ENCODE data around the gene TLE5.
A peak's percentile ranks its signal among the peaks of the same experiment; 100 is the strongest.

TLE5 gene

GRCh38 chr19:3059653-3060052, 2.6 kb downstream of the TLE5 start:
- no peaks in the 10 kb centered on the region for H3K9me3 ChIP-seq (ENCODE audit: control insufficient read depth in 2 of 2, low read length in 2 of 2)
- H3K4me1 ChIP-seq (ENCODE audit: control insufficient read depth, insufficient read depth, low read length), result peaks cover 50% of the 10 kb centered on the region
- peak overlapping the region in 1 of 2 donors; percentile 22 for H3K4me3 ChIP-seq (ENCODE audit: low read length in 2 of 2)
- H3K27ac ChIP-seq (ENCODE audit: low read length), result peak overlapping the region; percentile 37
- peaks cover 17 to 26% of the 10 kb centered on the region in 2 donors for H3K36me3 ChIP-seq (ENCODE audit: control insufficient read depth in 2 of 2, insufficient read depth in 2 of 2, low read length in 2 of 2)
- H3K27me3 ChIP-seq (ENCODE audit: control insufficient read depth in 1 of 2, insufficient read depth in 2 of 2, low read length in 2 of 2), result no peaks in the 10 kb centered on the region
- no peak overlapping the region for H3K9ac ChIP-seq (ENCODE audit: low read length in 2 of 2)

GRCh38 chr19:3058821-3059314, 3.4 kb downstream of the TLE5 start:
- no peaks in the 10 kb centered on the region for H3K9me3 ChIP-seq (ENCODE audit: control insufficient read depth in 2 of 2, low read length in 2 of 2)
- H3K27me3 ChIP-seq (ENCODE audit: control insufficient read depth in 1 of 2, insufficient read depth in 2 of 2, low read length in 2 of 2), result no peaks in the 10 kb centered on the region
- peaks cover 50% of the 10 kb centered on the region for H3K4me1 ChIP-seq (ENCODE audit: control insufficient read depth, insufficient read depth, low read length)
- no peak overlapping the region for H3K9ac ChIP-seq (ENCODE audit: low read length in 2 of 2)
- no peak overlapping the region for H3K4me3 ChIP-seq (ENCODE audit: low read length in 2 of 2)
- H3K27ac ChIP-seq (ENCODE audit: low read length), result peak overlapping the region; percentile 88
- H3K36me3 ChIP-seq (ENCODE audit: control insufficient read depth in 2 of 2, insufficient read depth in 2 of 2, low read length in 2 of 2), result peaks cover 17 to 30% of the 10 kb centered on the region in 2 donors

GRCh38 chr19:3058009-3058820, 4.1 kb downstream of the TLE5 start:
- Histone ChIP-seq H3K9ac (ENCODE audit: low read length in 2 of 2) (peak overlapping the region; percentile 37 to 64), H3K27ac (ENCODE audit: low read length) (peak overlapping the region; percentile 88)

GRCh38 chr19:3057275-3057714, 5.0 kb downstream of the TLE5 start:
- Histone ChIP-seq H3K9ac (ENCODE audit: low read length in 2 of 2) (peak overlapping the region; percentile 37 to 64), H3K9me3 (ENCODE audit: control insufficient read depth in 2 of 2, low read length in 2 of 2) (no peaks in the 10 kb centered on the region), H3K27me3 (ENCODE audit: control insufficient read depth in 1 of 2, insufficient read depth in 2 of 2, low read length in 2 of 2) (no peaks in the 10 kb centered on the region), H3K36me3 (ENCODE audit: control insufficient read depth in 2 of 2, insufficient read depth in 2 of 2, low read length in 2 of 2) (peaks cover 22 to 34% of the 10 kb centered on the region in 2 donors), H3K4me3 (ENCODE audit: low read length in 2 of 2) (peak overlapping the region; percentile 42 to 47), H3K27ac (ENCODE audit: low read length) (peak overlapping the region; percentile 88), H3K4me1 (ENCODE audit: control insufficient read depth, insufficient read depth, low read length) (peaks cover 42% of the 10 kb centered on the region)

More at GRCh38 chr19:3058009-3058820, 4.1 kb downstream of the TLE5 start:
- peaks cover 48% of the 10 kb centered on the region for H3K4me1 ChIP-seq (ENCODE audit: control insufficient read depth, insufficient read depth, low read length)
- no peaks in the 10 kb centered on the region for H3K27me3 ChIP-seq (ENCODE audit: control insufficient read depth in 1 of 2, insufficient read depth in 2 of 2, low read length in 2 of 2)
- H3K36me3 ChIP-seq (ENCODE audit: control insufficient read depth in 2 of 2, insufficient read depth in 2 of 2, low read length in 2 of 2), result peaks cover 22 to 34% of the 10 kb centered on the region in 2 donors
- H3K4me3 ChIP-seq (ENCODE audit: low read length in 2 of 2), result peak overlapping the region in 1 of 2 donors; percentile 47
- no peaks in the 10 kb centered on the region for H3K9me3 ChIP-seq (ENCODE audit: control insufficient read depth in 2 of 2, low read length in 2 of 2)

DNA sequence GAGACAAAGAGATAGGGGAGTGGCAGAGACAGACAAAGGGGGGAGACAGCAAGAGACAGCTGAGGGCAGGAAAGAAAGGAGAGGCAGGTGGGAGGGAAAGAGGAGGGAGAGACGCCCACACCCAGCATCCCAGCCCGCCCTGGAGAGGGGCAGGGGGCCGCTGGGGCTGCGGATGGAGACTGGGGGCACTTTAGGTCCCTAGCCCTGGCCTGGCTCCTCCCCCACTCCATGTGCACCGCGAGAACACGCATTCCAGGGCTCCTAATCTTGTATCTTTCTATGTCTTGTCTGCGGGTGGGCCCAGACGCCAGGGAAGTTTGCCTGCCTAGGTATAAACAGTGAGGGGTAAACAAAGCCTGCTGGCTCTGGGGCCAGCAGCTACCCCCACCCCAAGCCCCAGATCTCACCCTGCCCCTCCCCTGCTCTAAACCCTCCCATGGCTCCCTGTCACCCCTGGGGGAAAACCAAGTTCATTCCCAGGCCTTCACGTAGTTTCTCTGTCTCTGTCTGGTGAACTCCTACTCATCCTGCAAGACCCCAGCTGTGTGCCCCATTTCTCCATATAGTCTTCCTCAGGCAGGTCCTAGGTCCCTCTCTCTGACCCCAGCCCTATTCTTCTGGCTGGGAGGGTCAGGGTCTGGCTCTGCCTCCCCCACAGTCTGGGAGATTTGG, 5.7 kb downstream of the TLE5 start:
- peak overlapping the region; percentile 88 for H3K27ac ChIP-seq (ENCODE audit: low read length)
- H3K9me3 ChIP-seq (ENCODE audit: control insufficient read depth in 2 of 2, low read length in 2 of 2), result no peaks in the 10 kb centered on the region
- peak overlapping the region in 1 of 2 donors; percentile 25 for H3K9ac ChIP-seq (ENCODE audit: low read length in 2 of 2)
- peaks cover 22 to 34% of the 10 kb centered on the region in 2 donors for H3K36me3 ChIP-seq (ENCODE audit: control insufficient read depth in 2 of 2, insufficient read depth in 2 of 2, low read length in 2 of 2)
- H3K4me3 ChIP-seq (ENCODE audit: low read length in 2 of 2), result peak overlapping the region; percentile 42 to 47
- no peaks in the 10 kb centered on the region for H3K27me3 ChIP-seq (ENCODE audit: control insufficient read depth in 1 of 2, insufficient read depth in 2 of 2, low read length in 2 of 2)
- peaks cover 42% of the 10 kb centered on the region for H3K4me1 ChIP-seq (ENCODE audit: control insufficient read depth, insufficient read depth, low read length)

- no peaks in the 10 kb centered on the region for H3K9me3 ChIP-seq (ENCODE audit: control insufficient read depth in 2 of 2, low read length in 2 of 2)
- peak overlapping the region; percentile 88 for H3K27ac ChIP-seq (ENCODE audit: low read length)
- no peaks in the 10 kb centered on the region for H3K27me3 ChIP-seq (ENCODE audit: control insufficient read depth in 1 of 2, insufficient read depth in 2 of 2, low read length in 2 of 2)
- H3K4me1 ChIP-seq (ENCODE audit: control insufficient read depth, insufficient read depth, low read length), result peaks cover 42% of the 10 kb centered on the region
- H3K36me3 ChIP-seq (ENCODE audit: control insufficient read depth in 2 of 2, insufficient read depth in 2 of 2, low read length in 2 of 2), result peaks cover 22 to 34% of the 10 kb centered on the region in 2 donors
- no peak overlapping the region for H3K9ac ChIP-seq (ENCODE audit: low read length in 2 of 2)
- no peak overlapping the region for H3K4me3 ChIP-seq (ENCODE audit: low read length in 2 of 2)
Observed at GRCh38 chr19:3055741-3056416, 6.4 kb downstream of the TLE5 start.

- Histone ChIP-seq H3K4me3 (ENCODE audit: low read length in 2 of 2) (no peak overlapping the region), H3K9me3 (ENCODE audit: control insufficient read depth in 2 of 2, low read length in 2 of 2) (no peaks in the 10 kb centered on the region), H3K27me3 (ENCODE audit: control insufficient read depth in 1 of 2, insufficient read depth in 2 of 2, low read length in 2 of 2) (no peaks in the 10 kb centered on the region), H3K4me1 (ENCODE audit: control insufficient read depth, insufficient read depth, low read length) (peaks cover 38% of the 10 kb centered on the region), H3K27ac (ENCODE audit: low read length) (peak overlapping the region; percentile 88), H3K9ac (ENCODE audit: low read length in 2 of 2) (no peak overlapping the region), H3K36me3 (ENCODE audit: control insufficient read depth in 2 of 2, insufficient read depth in 2 of 2, low read length in 2 of 2) (peaks cover 22 to 34% of the 10 kb centered on the region in 2 donors)
Observed at GRCh38 chr19:3054972-3055740, 7.1 kb downstream of the TLE5 start.

DNA sequence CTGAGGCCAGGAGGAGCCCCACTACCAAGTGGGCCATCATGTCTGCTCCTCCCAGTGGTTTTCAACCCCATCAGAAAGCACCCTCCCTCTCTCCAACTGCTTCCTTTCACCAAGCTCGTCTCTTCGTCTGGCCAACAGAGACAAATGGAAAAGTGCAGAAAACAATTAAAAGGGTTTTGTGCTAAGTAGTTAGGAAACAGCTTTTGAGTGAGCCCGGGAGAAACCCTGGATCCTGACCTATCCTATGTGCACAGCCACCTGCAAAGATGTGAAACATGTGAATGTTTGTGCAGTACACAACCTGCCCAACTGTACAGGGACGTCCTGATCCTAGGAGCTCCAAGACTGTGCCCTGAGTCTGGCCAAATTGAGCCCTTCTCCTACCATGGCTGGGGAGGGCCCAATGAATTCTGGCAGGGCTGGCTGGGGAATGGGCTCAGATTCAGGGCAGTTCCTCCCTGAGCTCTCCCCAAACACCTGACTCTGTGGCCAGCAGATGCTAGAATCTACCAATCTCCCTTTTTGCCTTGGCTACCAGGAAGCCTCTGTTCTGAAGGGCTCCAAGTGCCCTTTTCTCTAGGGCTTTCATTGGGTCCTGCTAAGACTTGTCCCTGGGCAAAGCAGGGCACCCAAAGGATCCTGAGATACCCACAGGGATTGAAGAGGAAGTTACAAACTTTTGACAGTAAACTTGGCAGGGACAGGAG, 7.9 kb downstream of the TLE5 start:
- H3K27ac ChIP-seq (ENCODE audit: low read length), result peak overlapping the region; percentile 88
- H3K4me1 ChIP-seq (ENCODE audit: control insufficient read depth, insufficient read depth, low read length), result peaks cover 35% of the 10 kb centered on the region
- H3K9ac ChIP-seq (ENCODE audit: low read length in 2 of 2), result no peak overlapping the region
- no peak overlapping the region for H3K4me3 ChIP-seq (ENCODE audit: low read length in 2 of 2)
- H3K27me3 ChIP-seq (ENCODE audit: control insufficient read depth in 1 of 2, insufficient read depth in 2 of 2, low read length in 2 of 2), result no peaks in the 10 kb centered on the region
- H3K36me3 ChIP-seq (ENCODE audit: control insufficient read depth in 2 of 2, insufficient read depth in 2 of 2, low read length in 2 of 2), result peaks cover 22 to 28% of the 10 kb centered on the region in 2 donors
- H3K9me3 ChIP-seq (ENCODE audit: control insufficient read depth in 2 of 2, low read length in 2 of 2), result no peaks in the 10 kb centered on the region

DNA sequence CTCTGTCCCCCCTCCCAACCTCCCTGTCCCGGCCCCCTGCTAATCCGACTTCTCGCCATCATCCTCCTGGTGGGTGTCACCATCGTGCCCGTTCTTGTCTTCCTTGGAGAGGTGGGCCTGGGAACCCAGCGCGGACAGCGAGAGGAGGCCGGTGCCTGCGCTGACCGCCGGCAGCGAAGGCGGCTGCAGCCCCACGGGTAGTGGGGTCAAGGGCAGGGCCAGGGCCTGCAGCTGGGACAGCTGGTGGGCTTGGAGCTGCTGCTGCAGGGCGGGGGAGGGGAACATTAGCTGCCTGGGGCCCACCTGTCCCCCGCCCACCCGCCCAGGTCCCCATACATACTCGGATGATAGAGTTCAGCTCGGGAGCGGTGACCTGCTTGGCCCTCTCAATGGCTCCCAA, 8.5 kb downstream of the TLE5 start:
- Histone ChIP-seq H3K36me3 (ENCODE audit: control insufficient read depth in 2 of 2, insufficient read depth in 2 of 2, low read length in 2 of 2) (peaks cover 22 to 28% of the 10 kb centered on the region in 2 donors), H3K27ac (ENCODE audit: low read length) (no peak overlapping the region), H3K4me1 (ENCODE audit: control insufficient read depth, insufficient read depth, low read length) (peaks cover 33% of the 10 kb centered on the region), H3K27me3 (ENCODE audit: control insufficient read depth in 1 of 2, insufficient read depth in 2 of 2, low read length in 2 of 2) (no peaks in the 10 kb centered on the region), H3K9ac (ENCODE audit: low read length in 2 of 2) (no peak overlapping the region), H3K9me3 (ENCODE audit: control insufficient read depth in 2 of 2, low read length in 2 of 2) (no peaks in the 10 kb centered on the region), H3K4me3 (ENCODE audit: low read length in 2 of 2) (no peak overlapping the region)
